K562 (cell line): ENCODE measurements around the gene MSTN. TPM values are rescaled to one million over a fixed set of nuclear protein-coding genes. Genes with fewer than 3 reads are reported as not detected.

Source experiments
- ATAC-seq: fragments of 200-7000 bp; cut with Tn5 transposase; 3 replicates; pipeline ENCODE4 v1.9.1; 2020; ENCODE audit warnings: moderate library complexity
- BruUV-seq: library from RNA; stranded (reverse); fragments of 400-500 nt; replicated peaks from 2 replicates; lab custom pipeline; 2021; lab: Mats Ljungman, UMichigan
- CTCF ChIA-PET: fragments of 300-600 bp; formaldehyde crosslinking; extraction: SDS; loops from one replicate; lab custom pipeline; 2021; ENCODE audit warnings: low intra/inter-chr PET ratio; lab: Yijun Ruan, JAX
- POLR2A ChIA-PET: fragments of 300-600, 350-650 bp; sonication (Branson Sonifier 250); formaldehyde crosslinking; extraction: SDS; loops from one replicate; lab custom pipeline; 2021; ENCODE audit warnings: antibody characterized with exemption, inconsistent platforms; lab: Yijun Ruan, JAX
- DNase-seq, 4 experiments: peaks; one replicate each; pipeline versions ENCODE4 v3.0.0 to v3.0.0-alpha.2; 2011 to 2018; ENCODE audit warnings: low spot score in 3 of 4, mixed read lengths in 3 of 4; ENCODE audit errors: extremely low read depth in 1 of 4
- FAIRE-seq: peaks from 2 replicates; lab custom pipeline; 2011; peaks lifted over from hg19 to GRCh38; lab: Jason Lieb, UNC
- H2AFZ ChIP-seq: 2 replicates; pipeline ENCODE4 v1.6.0; 2011; ENCODE audit warnings: low read depth, low read length, control low read depth, inconsistent platforms
- H3K27ac ChIP-seq: fragments of 200-600 bp; 3 replicates; pipeline ENCODE4 v1.8.0; 2011; ENCODE audit warnings: low read depth, mild to moderate bottlenecking, control low read depth, inconsistent platforms, low read length, moderate library complexity, mixed read lengths; ENCODE audit errors: extremely low read depth
- H3K27me3 ChIP-seq, 2 experiments: fragments of 300-600 bp in 1 of 2; 2 replicates in 1 of 2; 3 replicates in 1 of 2; pipeline versions ENCODE4 v1.6.0 to v1.8.0; 2011; ENCODE audit warnings: inconsistent platforms in 2 of 2, low read length in 2 of 2, mild to moderate bottlenecking in 1 of 2, mixed read lengths in 1 of 2, moderate library complexity in 1 of 2; ENCODE audit not compliant: control insufficient read depth in 2 of 2, insufficient read depth in 2 of 2
- H3K36me3 ChIP-seq: fragments of 300-600 bp; 3 replicates; pipeline ENCODE4 v1.8.0; 2011; ENCODE audit warnings: mild to moderate bottlenecking, low read length, inconsistent platforms; ENCODE audit not compliant: control insufficient read depth, insufficient read depth
- H3K4me1 ChIP-seq, 2 experiments: fragments of 200-600 bp in 1 of 2; replicated peaks in 1 of 2; 2 replicates in 1 of 2; 3 replicates in 1 of 2; pipeline versions ENCODE4 v1.5.1 to v1.8.0; 2011; ENCODE audit warnings: inconsistent platforms in 2 of 2, low read length in 2 of 2, mild to moderate bottlenecking in 1 of 2, mixed read lengths in 1 of 2, moderate library complexity in 1 of 2; ENCODE audit not compliant: control insufficient read depth in 2 of 2, insufficient read depth in 2 of 2
- H3K4me2 ChIP-seq: 2 replicates; pipeline ENCODE4 v1.6.1; 2011; ENCODE audit warnings: low read length, control low read depth, inconsistent platforms, mixed read lengths; ENCODE audit not compliant: insufficient read depth
- H3K4me3 ChIP-seq: fragments of 200-600 bp; sonication (generic), shearing (Covaris generic); 2 replicates; pipeline ENCODE4 v1.5.1; 2016; ENCODE audit warnings: control low read depth, inconsistent platforms
- H3K79me2 ChIP-seq: fragments of 200-600 bp; 3 replicates; pipeline ENCODE4 v1.8.0; 2011; ENCODE audit warnings: low read length, inconsistent platforms; ENCODE audit not compliant: control insufficient read depth, insufficient read depth
- H3K9ac ChIP-seq, 2 experiments: 2 replicates each; pipeline versions ENCODE4 v1.6.0 to v1.6.1; 2011; ENCODE audit warnings: low read depth in 2 of 2, low read length in 2 of 2, control low read depth in 1 of 2, inconsistent platforms in 1 of 2, mild to moderate bottlenecking in 1 of 2, mixed read lengths in 1 of 2; ENCODE audit not compliant: insufficient read depth in 1 of 2
- H3K9me1 ChIP-seq: one replicate; pipeline ENCODE4 v1.6.0; 2011; ENCODE audit warnings: inconsistent platforms, mild to moderate bottlenecking, low read length, moderate library complexity; ENCODE audit not compliant: control insufficient read depth, insufficient read depth
- H3K9me3 ChIP-seq: replicated peaks from 2 replicates; pipeline ENCODE4 v1.5.1; 2011; ENCODE audit warnings: low read depth, low read length, inconsistent platforms; ENCODE audit not compliant: control insufficient read depth, insufficient read depth
- H4K20me1 ChIP-seq: replicated peaks from 2 replicates; pipeline ENCODE4 v1.6.1; 2011; ENCODE audit warnings: low read length, inconsistent platforms, mixed read lengths; ENCODE audit not compliant: control insufficient read depth, insufficient read depth
- PCBP1 ChIP-seq: fragments of 200-400 bp; formaldehyde crosslinking; IDR thresholded peaks from 2 replicates; pipeline ENCODE4 v1.6.1; 2018; ENCODE audit warnings: mild to moderate bottlenecking, low read depth, low read length; ENCODE audit not compliant: poor library complexity, severe bottlenecking
- RFX7 ChIP-seq: fragments of 250-450 bp; sonication (Bioruptor Pico); IDR thresholded peaks from 2 replicates; pipeline ENCODE4 v1.5.1; 2021; ENCODE audit warnings: mild to moderate bottlenecking
- SLC30A9 ChIP-seq: fragments of 250-450 bp; sonication (Bioruptor Pico); IDR thresholded peaks from 2 replicates; pipeline ENCODE4 v1.8.0; 2022; ENCODE audit warnings: mild to moderate bottlenecking, moderate library complexity
- SMARCA5 ChIP-seq: fragments of 450-650 bp; IDR thresholded peaks from 2 replicates; pipeline ENCODE4 v1.6.1; 2016
- TAF9B ChIP-seq: fragments of 450-650 bp; IDR thresholded peaks from 2 replicates; pipeline ENCODE4 v1.6.1; 2018; ENCODE audit warnings: mild to moderate bottlenecking; ENCODE audit not compliant: partially characterized antibody
- TARDBP ChIP-seq: fragments of 450-650 bp; IDR thresholded peaks from 2 replicates; pipeline ENCODE4 v1.6.1; 2016
- ZKSCAN3 ChIP-seq: fragments of 250-450 bp; sonication (Bioruptor Pico); IDR thresholded peaks from 2 replicates; pipeline ENCODE4 v1.4.0; 2020
- WGBS: fragments of 100-300 bp; shearing (Covaris generic); methylation state at CpG from one replicate; pipeline ENCODE4 v1.1.6; 2016; ENCODE audit warnings: low coverage, mixed read lengths; ENCODE audit not compliant: insufficient coverage; ENCODE audit errors: missing lambda C conversion rate; 5-methylcytosine and 5-hydroxymethylcytosine counted together
- in situ Hi-C: fragments of 300-500 bp; cut with MboI; formaldehyde crosslinking; loops from 4 replicates; pipeline ENCODE4 v1.15.0; 2018; ENCODE audit warnings: inconsistent platforms, mixed read lengths
- intact Hi-C: fragments of 100-400 bp; cut with micrococcal nuclease; formaldehyde crosslinking; loops from 2 replicates; pipeline ENCODE4 v1.14.2; 2022
- polyA plus RNA-seq, 8 experiments: library from polyadenylated mRNA; depleted of rRNA in 4 of 8; stranded (reverse) in 5 of 8; unstranded in 3 of 8; fragments of >200 nt; fragmentation: Nextera tagmentation in 2 of 8; fragmentation: Illumina TruSeq in 1 of 8; extraction: Ambion mirVana in 2 of 8; extraction: Trizol in 1 of 8; gene quantifications; 2 replicates each; pipeline versions ENCODE4 v1.2.1 to v1.2.3, GENCODE V29; 2011 to 2014; ENCODE audit warnings: inconsistent platforms in 1 of 8, missing spikeins in 1 of 8
- total RNA-seq, 7 experiments: library from RNA; depleted of rRNA in 6 of 7; stranded (reverse); fragments of >200 nt in 6 of 7; fragmentation: Illumina TruSeq in 2 of 7; extraction: Trizol in 2 of 7; gene quantifications; 2 replicates each; pipeline versions ENCODE4 v1.2.1 to v1.2.3, GENCODE V29; 2011 to 2021; ENCODE audit warnings: low replicate concordance in 1 of 7
- TF ChIP-seq, protein P1 (sequence below): fragments of 250-450 bp; sonication (Bioruptor Pico); IDR thresholded peaks from 2 replicates; pipeline ENCODE4 v1.8.0; 2022; ENCODE audit warnings: inconsistent platforms, mild to moderate bottlenecking, moderate library complexity, borderline replicate concordance
- TF ChIP-seq, protein P2 (sequence below): fragments of 250-450 bp; sonication (Bioruptor Pico); IDR thresholded peaks from 2 replicates; pipeline ENCODE4 v1.8.0; 2021; ENCODE audit warnings: borderline replicate concordance, mild to moderate bottlenecking, moderate library complexity; ENCODE audit not compliant: poor library complexity, severe bottlenecking

The MSTN gene
- total and polyA plus RNA-seq, 9 of the 15 experiments (the other 6 are each of a cell fraction or from before 2014, with no cell fraction given), result not detected

DNA sequence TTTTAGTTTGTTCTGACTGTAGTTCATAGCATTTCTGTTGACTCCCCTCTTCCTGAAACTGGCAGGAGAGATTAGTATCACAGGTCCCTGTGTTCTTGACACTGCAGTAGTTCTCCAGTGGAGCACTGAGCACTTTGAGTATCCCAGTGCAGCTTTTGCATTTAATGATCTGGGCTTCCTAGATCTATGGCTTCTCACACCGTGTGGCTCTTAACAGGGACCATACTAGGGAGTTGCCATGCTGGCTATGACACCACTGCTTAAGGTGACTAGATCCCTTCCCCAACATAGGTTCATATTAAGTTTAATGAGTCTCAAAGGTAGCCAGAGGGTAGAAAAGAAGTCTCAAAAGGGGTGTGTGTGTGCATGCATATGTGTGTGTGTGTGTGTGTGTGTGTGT, 6.2 kb upstream of the MSTN start:
- intact Hi-C loops, result loop anchor here (5.0 kb wide), 1 partner anchor 271 kb away; no protein-coding TSS in a partner anchor
- CTCF ChIA-PET, result interaction anchor here (2.2 kb wide), 1 partner anchor 408 kb away, joined by 15 read pairs; the partner anchor contains the start of gene ASNSD1

More for the DNA sequence above, 6.2 kb upstream of the MSTN start:
- Histone ChIP-seq H3K27ac (no peak overlapping the region), H3K36me3 (no peaks in the 10 kb centered on the region), H2AFZ (peak overlapping the region; percentile 51; the same call in 1 of the 2 replicates), H4K20me1 (no peaks in the 10 kb centered on the region), H3K4me2 (no peak overlapping the region), H3K9ac (no peak overlapping the region), H3K9me3 (no peaks in the 10 kb centered on the region), H3K4me3 (no peak overlapping the region), H3K79me2 (no peaks in the 10 kb centered on the region), H3K27me3 (no peaks in the 10 kb centered on the region), H3K4me1 (no peaks in the 10 kb centered on the region), H3K9me1 (no peaks in the 10 kb centered on the region)
- BruUV-seq, result no TSS peak
- no peak for DNase-seq
- TF ChIP-seq ZKSCAN3 (CRISPR knock-in tag) (no peak), PCBP1 (no peak), TARDBP (no peak), TAF9B (no peak), SLC30A9 (no peak), RFX7 (CRISPR knock-in tag) (no peak), SMARCA5 (no peak)
- TF ChIP-seq, protein P1, sequence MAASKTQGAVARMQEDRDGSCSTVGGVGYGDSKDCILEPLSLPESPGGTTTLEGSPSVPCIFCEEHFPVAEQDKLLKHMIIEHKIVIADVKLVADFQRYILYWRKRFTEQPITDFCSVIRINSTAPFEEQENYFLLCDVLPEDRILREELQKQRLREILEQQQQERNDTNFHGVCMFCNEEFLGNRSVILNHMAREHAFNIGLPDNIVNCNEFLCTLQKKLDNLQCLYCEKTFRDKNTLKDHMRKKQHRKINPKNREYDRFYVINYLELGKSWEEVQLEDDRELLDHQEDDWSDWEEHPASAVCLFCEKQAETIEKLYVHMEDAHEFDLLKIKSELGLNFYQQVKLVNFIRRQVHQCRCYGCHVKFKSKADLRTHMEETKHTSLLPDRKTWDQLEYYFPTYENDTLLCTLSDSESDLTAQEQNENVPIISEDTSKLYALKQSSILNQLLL (CRISPR knock-in tag), result no peak
- TF ChIP-seq, protein P2, sequence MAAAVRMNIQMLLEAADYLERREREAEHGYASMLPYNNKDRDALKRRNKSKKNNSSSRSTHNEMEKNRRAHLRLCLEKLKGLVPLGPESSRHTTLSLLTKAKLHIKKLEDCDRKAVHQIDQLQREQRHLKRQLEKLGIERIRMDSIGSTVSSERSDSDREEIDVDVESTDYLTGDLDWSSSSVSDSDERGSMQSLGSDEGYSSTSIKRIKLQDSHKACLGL (CRISPR knock-in tag), result no peak
- FAIRE-seq, result no peak
- WGBS, result 0% methylated on average over 1 of the region's 1 CpG
- peak; percentile 53 for ATAC-seq
- POLR2A ChIA-PET, result no interaction called here
- in situ Hi-C loops, result loop anchor here (25.0 kb wide), 1 partner anchor 581 kb away; no protein-coding TSS in a partner anchor
